Naive thymus-derived CD4-positive, alpha-beta T cell (primary cell): ENCODE data around the gene LEMD2. TPM values are rescaled to one million over a fixed set of nuclear protein-coding genes. Genes with fewer than 3 reads are reported as not detected.

Experiments
- ATAC-seq: fragments of 150-1000 bp; cut with Tn5 transposase; 2 replicates; pipeline ENCODE4 v1.10.0; 2021; ENCODE audit warnings: mild to moderate bottlenecking, moderate library complexity
- CTCF ChIA-PET: fragments of 350-600 bp; sonication (Branson Sonifier 250); formaldehyde crosslinking; loops from one replicate; lab custom pipeline; 2021; ENCODE audit warnings: antibody characterized with exemption; lab: Charles Lee
- POLR2A ChIA-PET: fragments of 350-600 bp; sonication (Branson Sonifier 250); formaldehyde crosslinking; loops from one replicate; lab custom pipeline; 2021; ENCODE audit warnings: antibody characterized with exemption, inconsistent platforms; lab: Charles Lee
- DNase-seq, 9 donors: peaks; one replicate each; pipeline versions ENCODE4 v3.0.0 to v3.0.0-alpha.2; 2020 to 2022; ENCODE audit warnings: mixed read lengths in 1 of 9
- H3K27ac ChIP-seq: one replicate; pipeline ENCODE4 v1.7.0; 2013; ENCODE audit warnings: mild to moderate bottlenecking, low read depth, low read length, moderate library complexity
- H3K27me3 ChIP-seq, 2 donors: one replicate each; pipeline ENCODE4 v1.7.0; 2013; ENCODE audit warnings: low read length in 2 of 2, mild to moderate bottlenecking in 2 of 2, moderate library complexity in 2 of 2; ENCODE audit not compliant: control insufficient read depth in 2 of 2, insufficient read depth in 2 of 2
- H3K36me3 ChIP-seq, 3 experiments: 1 replicate in 2 of 3; 2 replicates in 1 of 3; pipeline ENCODE4 v1.7.0; 2013; ENCODE audit warnings: low read length in 3 of 3, mild to moderate bottlenecking in 3 of 3, moderate library complexity in 1 of 3; ENCODE audit not compliant: insufficient read depth in 3 of 3, control insufficient read depth in 2 of 3
- H3K4me1 ChIP-seq, 2 donors: one replicate each; pipeline ENCODE4 v1.7.0; 2013; ENCODE audit warnings: low read length in 2 of 2, mild to moderate bottlenecking in 2 of 2, moderate library complexity in 1 of 2; ENCODE audit not compliant: control insufficient read depth in 2 of 2, insufficient read depth in 2 of 2
- H3K4me3 ChIP-seq: 2 replicates; pipeline ENCODE4 v1.7.0; 2013; ENCODE audit warnings: mild to moderate bottlenecking, low read length
- H3K9me3 ChIP-seq, 3 experiments: 1 replicate in 2 of 3; 2 replicates in 1 of 3; pipeline ENCODE4 v1.7.0; 2013; ENCODE audit warnings: low read length in 3 of 3; ENCODE audit not compliant: control insufficient read depth in 2 of 3
- H3K27ac Mint-ChIP-seq, 9 donors: one replicate each; pipeline ENCODE4 v1.8.0; 2020 to 2022; ENCODE audit warnings: mixed read lengths in 9 of 9, mild to moderate bottlenecking in 8 of 9, moderate library complexity in 5 of 9, inconsistent platforms in 2 of 9
- H3K27me3 Mint-ChIP-seq, 5 donors: one replicate each; pipeline ENCODE4 v1.8.0; 2021 to 2022; ENCODE audit warnings: mixed read lengths in 5 of 5, mild to moderate bottlenecking in 1 of 5
- H3K36me3 Mint-ChIP-seq, 5 donors: one replicate each; pipeline ENCODE4 v1.8.0; 2020 to 2022; ENCODE audit warnings: mixed read lengths in 5 of 5, mild to moderate bottlenecking in 3 of 5, inconsistent platforms in 1 of 5
- H3K4me1 Mint-ChIP-seq, 7 donors: one replicate each; pipeline ENCODE4 v1.8.0; 2020 to 2022; ENCODE audit warnings: mixed read lengths in 7 of 7, mild to moderate bottlenecking in 3 of 7, inconsistent platforms in 1 of 7
- H3K4me3 Mint-ChIP-seq, 10 donors: one replicate each; pipeline ENCODE4 v1.8.0; 2020 to 2022; ENCODE audit warnings: mild to moderate bottlenecking in 10 of 10, mixed read lengths in 10 of 10, moderate library complexity in 6 of 10, inconsistent platforms in 2 of 10
- H3K9me3 Mint-ChIP-seq, 11 donors: one replicate each; pipeline ENCODE4 v1.8.0; 2020 to 2022; ENCODE audit warnings: mixed read lengths in 11 of 11, mild to moderate bottlenecking in 4 of 11, inconsistent platforms in 1 of 11, moderate library complexity in 1 of 11
- intact Hi-C, 2 donors: fragments of 100-400 bp; cut with micrococcal nuclease; formaldehyde crosslinking; loops; one replicate each; pipeline ENCODE4 v1.15.1; 2023
- polyA plus RNA-seq, 2 donors: library from polyadenylated mRNA; unstranded; fragments of 300-500 nt; fragmentation: Illumina TruSeq; gene quantifications; one replicate each; pipeline ENCODE4 v1.2.3, GENCODE V29; 2021
- total RNA-seq, 6 experiments: library from RNA in 5 of 6; stranded (reverse) in 5 of 6; gene quantifications; 1 replicate in 5 of 6; 2 replicates in 1 of 6; pipeline ENCODE4 v1.2.3 and lab custom pipeline; 2021 to 2026

The LEMD2 gene
- total and polyA plus RNA-seq, 7 experiments from 2014 or later: 27.0 to 124 (median 104) TPM

GRCh38 chr6:33742092-33742491 is 46.8 kb downstream of the LEMD2 start:
- peaks cover 4 to 17% (median 12%) of the 10 kb centered on the region in 5 donors for H3K27me3 Mint-ChIP-seq
- Histone ChIP-seq H3K4me3 (no peak overlapping the region), H3K27me3 (no peaks in the 10 kb centered on the region), H3K36me3 (no peaks in the 10 kb centered on the region), H3K9me3 (no peaks in the 10 kb centered on the region), H3K27ac (no peak overlapping the region), H3K4me1 (no peaks in the 10 kb centered on the region)
- no peak overlapping the region for H3K4me3 Mint-ChIP-seq
- no peaks in the 10 kb centered on the region for H3K36me3 Mint-ChIP-seq
- DNase-seq (no peak), ATAC-seq (no peak)
- intact Hi-C loops: no loop called here
- peaks cover 0 to 5% (median 4%) of the 10 kb centered on the region in 7 donors for H3K4me1 Mint-ChIP-seq
- ChIA-PET CTCF (interaction anchor here (0.5 to 5.7 kb wide), 3 partner anchors 30 to 244 kb away, joined by 3 to 30 read pairs (median 3); partner anchors contain the start of gene UQCC2), POLR2A (interaction anchor here (0.6 kb wide), 1 partner anchor 570 kb away, joined by 3 read pairs; no protein-coding TSS in a partner anchor)
- H3K9me3 Mint-ChIP-seq: no peaks in the 10 kb centered on the region
- no peak overlapping the region for H3K27ac Mint-ChIP-seq

- Histone ChIP-seq H3K9me3 (no peaks in the 10 kb centered on the region), H3K27me3 (no peaks in the 10 kb centered on the region), H3K4me3 (no peak overlapping the region), H3K4me1 (no peaks in the 10 kb centered on the region), H3K36me3 (no peaks in the 10 kb centered on the region), H3K27ac (no peak overlapping the region)
- no peak for DNase-seq
- H3K4me1 Mint-ChIP-seq: peaks cover 0 to 5% (median 4%) of the 10 kb centered on the region in 7 donors
- POLR2A ChIA-PET: no interaction called here
- intact Hi-C loops: no loop called here
- CTCF ChIA-PET: no interaction called here
- peaks cover 4 to 17% (median 12%) of the 10 kb centered on the region in 5 donors for H3K27me3 Mint-ChIP-seq
- H3K4me3 Mint-ChIP-seq: no peak overlapping the region
- H3K27ac Mint-ChIP-seq: no peak overlapping the region
- no peaks in the 10 kb centered on the region for H3K36me3 Mint-ChIP-seq
- H3K9me3 Mint-ChIP-seq: no peaks in the 10 kb centered on the region
- ATAC-seq: no peak
Measured at GRCh38 chr6:33740794-33741193, 48.1 kb downstream of the LEMD2 start.

GRCh38 chr6:33740204-33740608 is 48.7 kb downstream of the LEMD2 start:
- H3K27ac Mint-ChIP-seq: no peak overlapping the region
- H3K36me3 Mint-ChIP-seq: no peaks in the 10 kb centered on the region
- DNase-seq (no peak), ATAC-seq (no peak)
- POLR2A ChIA-PET: no interaction called here
- Histone ChIP-seq H3K27ac (no peak overlapping the region), H3K36me3 (no peaks in the 10 kb centered on the region), H3K4me3 (no peak overlapping the region), H3K4me1 (no peaks in the 10 kb centered on the region), H3K9me3 (no peaks in the 10 kb centered on the region), H3K27me3 (no peaks in the 10 kb centered on the region)
- no peak overlapping the region for H3K4me3 Mint-ChIP-seq
- peaks cover 0 to 5% (median 4%) of the 10 kb centered on the region in 7 donors for H3K4me1 Mint-ChIP-seq
- H3K9me3 Mint-ChIP-seq: no peaks in the 10 kb centered on the region
- CTCF ChIA-PET: no interaction called here
- H3K27me3 Mint-ChIP-seq: peaks cover 4 to 17% (median 12%) of the 10 kb centered on the region in 5 donors
- intact Hi-C loops: no loop called here

GRCh38 chr6:33739571-33739970 is 49.4 kb downstream of the LEMD2 start:
- Mint-ChIP-seq H3K4me1 (peaks cover 0 to 5% (median 4%) of the 10 kb centered on the region in 7 donors), H3K27me3 (peaks cover 4 to 17% (median 12%) of the 10 kb centered on the region in 5 donors), H3K27ac (no peak overlapping the region), H3K4me3 (no peak overlapping the region), H3K9me3 (no peaks in the 10 kb centered on the region), H3K36me3 (no peaks in the 10 kb centered on the region)
- Histone ChIP-seq H3K27me3 (no peaks in the 10 kb centered on the region), H3K27ac (no peak overlapping the region), H3K4me3 (no peak overlapping the region), H3K36me3 (no peaks in the 10 kb centered on the region), H3K4me1 (no peaks in the 10 kb centered on the region), H3K9me3 (no peaks in the 10 kb centered on the region)
- ChIA-PET POLR2A (interaction anchor here (0.6 to 0.7 kb wide), 2 partner anchors 141 to 616 kb away, joined by 3 to 9 read pairs; no protein-coding TSS in a partner anchor), CTCF (interaction anchor here (0.7 kb wide), 1 partner anchor 130 kb away, joined by 3 read pairs; no protein-coding TSS in a partner anchor)
- DNase-seq: no peak
- intact Hi-C loops: no loop called here
- ATAC-seq: no peak

- H3K27ac Mint-ChIP-seq: no peak overlapping the region
- ATAC-seq (no peak), DNase-seq (no peak)
- no peaks in the 10 kb centered on the region for H3K36me3 Mint-ChIP-seq
- H3K9me3 ChIP-seq: no peaks in the 10 kb centered on the region
- no peaks in the 10 kb centered on the region for H3K36me3 ChIP-seq
- H3K4me1 Mint-ChIP-seq: peaks cover 0 to 2% (median 0%) of the 10 kb centered on the region in 7 donors
- H3K4me3 Mint-ChIP-seq: no peak overlapping the region
- ChIA-PET POLR2A (interaction anchor here (0.6 to 0.7 kb wide), 2 partner anchors 141 to 617 kb away, joined by 3 to 9 read pairs; no protein-coding TSS in a partner anchor), CTCF (interaction anchor here (0.7 to 1.1 kb wide), 2 partner anchors 11 to 129 kb away, joined by 3 to 4 read pairs; no protein-coding TSS in a partner anchor)
- no peak overlapping the region for H3K27ac ChIP-seq
- peaks cover 0 to 13% (median 7%) of the 10 kb centered on the region in 5 donors for H3K27me3 Mint-ChIP-seq
- intact Hi-C loops: no loop called here
- no peaks in the 10 kb centered on the region for H3K27me3 ChIP-seq
- H3K9me3 Mint-ChIP-seq: no peaks in the 10 kb centered on the region
- no peaks in the 10 kb centered on the region for H3K4me1 ChIP-seq
- H3K4me3 ChIP-seq: no peak overlapping the region
Measured at GRCh38 chr6:33738879-33739278, 50.1 kb downstream of the LEMD2 start.

- intact Hi-C loops: no loop called here
- CTCF ChIA-PET: interaction anchor here (1.1 to 1.3 kb wide), 2 partner anchors 10 to 13 kb away, joined by 4 read pairs; no protein-coding TSS in a partner anchor
- ATAC-seq: no peak
Measured at GRCh38 chr6:33738153-33738552, 50.8 kb downstream of the LEMD2 start.

More at GRCh38 chr6:33738153-33738552, 50.8 kb downstream of the LEMD2 start:
- no peaks in the 10 kb centered on the region for H3K36me3 Mint-ChIP-seq
- no peak overlapping the region for H3K27ac Mint-ChIP-seq
- Histone ChIP-seq H3K36me3 (no peaks in the 10 kb centered on the region), H3K4me3 (no peak overlapping the region), H3K27me3 (no peaks in the 10 kb centered on the region), H3K27ac (no peak overlapping the region), H3K9me3 (no peaks in the 10 kb centered on the region), H3K4me1 (no peaks in the 10 kb centered on the region)
- POLR2A ChIA-PET: interaction anchor here (0.7 kb wide), 1 partner anchor 14 kb away, joined by 5 read pairs; no protein-coding TSS in a partner anchor
- no peak overlapping the region for H3K4me3 Mint-ChIP-seq
- DNase-seq: no peak
- no peaks in the 10 kb centered on the region for H3K9me3 Mint-ChIP-seq
- H3K4me1 Mint-ChIP-seq: peaks cover 0 to 2% (median 0%) of the 10 kb centered on the region in 7 donors
- peaks cover 0 to 11% (median 6%) of the 10 kb centered on the region in 5 donors for H3K27me3 Mint-ChIP-seq
